ENCODE data around the gene ITGA2B.

The ITGA2B gene

DNA sequence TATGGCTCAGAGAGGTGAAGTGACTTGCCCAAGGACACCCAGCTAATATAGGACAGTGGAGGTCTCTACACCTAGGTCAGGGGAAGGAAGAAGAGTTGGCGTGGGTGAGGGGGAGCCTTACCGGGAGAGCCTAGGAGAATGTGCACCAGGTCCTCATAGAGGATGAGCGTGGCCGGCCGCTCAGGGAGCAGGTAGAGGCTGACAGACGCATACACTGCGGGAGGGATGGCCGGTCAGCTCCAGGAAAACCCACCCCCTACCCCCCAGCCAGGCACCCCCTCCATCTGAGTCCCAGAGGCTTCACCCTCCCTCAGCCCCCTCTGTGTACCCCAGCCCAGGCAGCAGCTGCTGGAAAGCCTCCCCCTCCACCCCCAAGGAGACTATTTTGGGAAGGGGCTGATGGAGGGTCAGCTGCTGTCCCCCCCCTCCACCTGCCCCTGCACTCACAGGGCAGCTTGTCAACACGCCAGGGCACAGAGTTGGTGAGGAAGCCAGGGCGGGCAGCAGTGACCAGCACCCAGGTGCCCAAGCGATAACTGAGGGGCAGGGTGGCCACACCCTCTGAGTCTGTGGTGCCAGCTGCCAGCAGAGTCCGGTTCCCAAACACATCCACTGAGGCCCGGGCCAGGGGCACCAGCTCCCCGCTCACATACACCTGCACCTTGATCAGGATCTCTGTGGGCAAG lies 29.8 kb downstream of the ITGA2B start:
- TF ChIP-seq, protein P1, sequence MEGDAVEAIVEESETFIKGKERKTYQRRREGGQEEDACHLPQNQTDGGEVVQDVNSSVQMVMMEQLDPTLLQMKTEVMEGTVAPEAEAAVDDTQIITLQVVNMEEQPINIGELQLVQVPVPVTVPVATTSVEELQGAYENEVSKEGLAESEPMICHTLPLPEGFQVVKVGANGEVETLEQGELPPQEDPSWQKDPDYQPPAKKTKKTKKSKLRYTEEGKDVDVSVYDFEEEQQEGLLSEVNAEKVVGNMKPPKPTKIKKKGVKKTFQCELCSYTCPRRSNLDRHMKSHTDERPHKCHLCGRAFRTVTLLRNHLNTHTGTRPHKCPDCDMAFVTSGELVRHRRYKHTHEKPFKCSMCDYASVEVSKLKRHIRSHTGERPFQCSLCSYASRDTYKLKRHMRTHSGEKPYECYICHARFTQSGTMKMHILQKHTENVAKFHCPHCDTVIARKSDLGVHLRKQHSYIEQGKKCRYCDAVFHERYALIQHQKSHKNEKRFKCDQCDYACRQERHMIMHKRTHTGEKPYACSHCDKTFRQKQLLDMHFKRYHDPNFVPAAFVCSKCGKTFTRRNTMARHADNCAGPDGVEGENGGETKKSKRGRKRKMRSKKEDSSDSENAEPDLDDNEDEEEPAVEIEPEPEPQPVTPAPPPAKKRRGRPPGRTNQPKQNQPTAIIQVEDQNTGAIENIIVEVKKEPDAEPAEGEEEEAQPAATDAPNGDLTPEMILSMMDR (IDR thresholded peaks at IDR 0.05) = no peak
- no peak for TF ChIP-seq ZFX (IDR thresholded peaks at IDR 0.05; ENCODE audit: borderline replicate concordance)
- no peak overlapping the region for H3K27ac ChIP-seq

GRCh38 chr17:44359006-44359405 lies 30.4 kb downstream of the ITGA2B start:
- TF ChIP-seq, protein P1 (IDR thresholded peaks at IDR 0.05) = no peak
- TF ChIP-seq ZFX (IDR thresholded peaks at IDR 0.05; ENCODE audit: borderline replicate concordance) = no peak
- H3K27ac ChIP-seq = no peak overlapping the region

- H3K27ac ChIP-seq = no peak overlapping the region
- TF ChIP-seq ZFX (IDR thresholded peaks at IDR 0.05; ENCODE audit: borderline replicate concordance) = no peak
- TF ChIP-seq, protein P1 (IDR thresholded peaks at IDR 0.05) = no peak
These were observed 31.4 kb downstream of the ITGA2B start for GRCh38 chr17:44358066-44358465.

- no peak overlapping the region for H3K27ac ChIP-seq
- TF ChIP-seq, protein P1 (IDR thresholded peaks at IDR 0.05) = no peak
- no peak for TF ChIP-seq ZFX (IDR thresholded peaks at IDR 0.05; ENCODE audit: borderline replicate concordance)
These were observed 33.2 kb downstream of the ITGA2B start for GRCh38 chr17:44356241-44356640.

DNA sequence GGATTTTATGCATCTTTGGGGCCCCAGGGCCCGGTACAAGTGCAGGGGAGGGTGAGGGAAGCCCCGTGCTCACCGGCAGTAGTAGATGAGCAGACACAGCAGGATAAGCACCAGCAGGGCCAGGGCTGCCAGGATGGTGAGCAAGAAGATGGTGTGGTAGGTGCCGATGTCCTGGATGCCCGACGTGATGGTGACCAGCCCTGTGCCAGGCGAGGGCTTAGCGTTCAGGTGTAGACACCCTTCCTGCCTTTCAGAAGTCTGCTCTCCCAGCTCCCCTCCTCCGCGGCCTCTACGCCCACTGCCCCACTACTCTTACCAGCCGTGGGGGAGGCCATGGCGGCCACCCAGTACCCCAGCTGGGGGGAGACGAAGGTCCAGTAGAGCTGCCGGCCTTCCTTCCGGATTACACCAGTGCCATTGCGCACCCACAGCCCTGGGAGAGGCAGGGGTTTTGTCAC lies 33.8 kb downstream of the ITGA2B start:
- H3K27ac ChIP-seq = no peak overlapping the region
- TF ChIP-seq, protein P1 (IDR thresholded peaks at IDR 0.05) = no peak
- no peak for TF ChIP-seq ZFX (IDR thresholded peaks at IDR 0.05; ENCODE audit: borderline replicate concordance)

GRCh38 chr17:44354582-44355561 lies 34.6 kb downstream of the ITGA2B start:
- peak overlapping the region; percentile 71 for H3K27ac ChIP-seq
- TF ChIP-seq, protein P1 (IDR thresholded peaks at IDR 0.05) = peak; percentile 79
- no peak for TF ChIP-seq ZFX (IDR thresholded peaks at IDR 0.05; ENCODE audit: borderline replicate concordance)
